Right ventricle myocardium inferior (tissue), 1 donor: Measurements from ENCODE around the gene ZNF805. TPM values are rescaled to one million over a fixed set of nuclear protein-coding genes. Genes with fewer than 3 reads are reported as not detected.
"Not testable (repeated sequence)": the region's sequence is repeated elsewhere in the genome, so short reads cannot be mapped to it uniquely, and the experiment has no call there.

Experiments used
- ATAC-seq: fragments of 200-7000 bp; cut with Tn5 transposase; one replicate; pipeline ENCODE4 v1.9.1; 2020; ENCODE audit warnings: mild to moderate bottlenecking, moderate library complexity
- DNase-seq: peaks from one replicate; pipeline ENCODE4 v3.0.0; 2021; ENCODE audit errors: missing footprints
- intact Hi-C: fragments of 100-400 bp; cut with DNase I; formaldehyde crosslinking; loops from one replicate; pipeline ENCODE4 v1.11.0; 2022
- total RNA-seq: library from RNA; stranded (reverse); fragmentation: NEBNext Ultra II Directional; extraction: Animal tissue kit (Norgen Biotek cat#: 25700); gene quantifications from one replicate; pipeline ENCODE4 v1.2.1, GENCODE V29; 2021
- donor health status: DM: no; HTN: yes; CAD: no; lungs with severe emphysema.

ZNF805 gene
- total RNA-seq, 1 donor from 2014 or later: 9.7 TPM

GRCh38 chr19:57253767-57254166 lies 13.3 kb downstream of the ZNF805 start:
- ATAC-seq, DNase-seq, intact Hi-C loops: not testable (repeated sequence)

GRCh38 chr19:57262044-57262443 lies 21.6 kb downstream of the ZNF805 start:
- intact Hi-C loops: no loop called here
- DNase-seq (no peak), ATAC-seq (no peak)

GRCh38 chr19:57263244-57263741 lies 22.9 kb downstream of the ZNF805 start:
- intact Hi-C loops: no loop called here
- ATAC-seq: no peak

GRCh38 chr19:57267291-57267690 lies 26.9 kb downstream of the ZNF805 start:
- intact Hi-C loops: no loop called here
- ATAC-seq (no peak), DNase-seq (no peak)

More at GRCh38 chr19:57263244-57263741, 22.9 kb downstream of the ZNF805 start:
- no peak for DNase-seq

GRCh38 chr19:57269515-57270250 lies 29.3 kb downstream of the ZNF805 start:
- DNase-seq (no peak), ATAC-seq (no peak)
- intact Hi-C loops: no loop called here

GRCh38 chr19:57271280-57271679 lies 30.8 kb downstream of the ZNF805 start:
- ATAC-seq: no peak
- intact Hi-C loops: no loop called here

GRCh38 chr19:57273014-57273413 lies 32.6 kb downstream of the ZNF805 start:
- DNase-seq (no peak), ATAC-seq (no peak)
- intact Hi-C loops: no loop called here

More at GRCh38 chr19:57271280-57271679, 30.8 kb downstream of the ZNF805 start:
- DNase-seq: no peak

GRCh38 chr19:57276430-57276829 lies 36.0 kb downstream of the ZNF805 start:
- intact Hi-C loops: no loop called here
- no peak for ATAC-seq
- no peak for DNase-seq

GRCh38 chr19:57278481-57278880 lies 38.0 kb downstream of the ZNF805 start:
- DNase-seq, intact Hi-C loops: not testable (repeated sequence)

GRCh38 chr19:57279418-57280164 lies 39.2 kb downstream of the ZNF805 start:
- DNase-seq (peak; percentile 94), ATAC-seq (peak; percentile 97)
- intact Hi-C loops: loop anchor here (1.0 to 5.0 kb wide), 4 partner anchors 39 to 87 kb away; partner anchors contain the start of genes ZNF264, ZNF543 and ZNF805

More at GRCh38 chr19:57278481-57278880, 38.0 kb downstream of the ZNF805 start:
- ATAC-seq: not testable (repeated sequence)

- intact Hi-C loops: loop anchor here (1.0 to 5.0 kb wide), 4 partner anchors 40 to 88 kb away; partner anchors contain the start of genes ZNF264, ZNF543 and ZNF805
- DNase-seq (peak; percentile 98), ATAC-seq (peak; percentile 98)
Measured at GRCh38 chr19:57280165-57280961, 39.9 kb downstream of the ZNF805 start, which contains the start of gene ZNF460. TSS of gene ZNF460 (plus strand) at chr19:57280485. CDS start at chr19:57280807, 322 bp downstream.

GRCh38 chr19:57280962-57281400 lies 40.5 kb downstream of the ZNF805 start:
- intact Hi-C loops: loop anchor here (1.0 to 5.0 kb wide), 4 partner anchors 40 to 89 kb away; partner anchors contain the start of genes ZNF264, ZNF543 and ZNF805
- DNase-seq (no peak), ATAC-seq (no peak)

- intact Hi-C loops: loop anchor here (5.0 kb wide), 1 partner anchor 90 kb away; the partner anchor contains the start of gene ZNF264
- ATAC-seq: no peak
Measured at GRCh38 chr19:57282011-57282643, 41.7 kb downstream of the ZNF805 start.

GRCh38 chr19:57288373-57288772 lies 47.9 kb downstream of the ZNF805 start:
- DNase-seq: no peak
- intact Hi-C loops: no loop called here

More at GRCh38 chr19:57282011-57282643, 41.7 kb downstream of the ZNF805 start:
- no peak for DNase-seq

GRCh38 chr19:57290970-57291369 lies 50.5 kb downstream of the ZNF805 start:
- ATAC-seq: no peak
- intact Hi-C loops: no loop called here

More at GRCh38 chr19:57288373-57288772, 47.9 kb downstream of the ZNF805 start:
- no peak for ATAC-seq

GRCh38 chr19:57292547-57292946 lies 52.1 kb downstream of the ZNF805 start:
- intact Hi-C loops: no loop called here
- ATAC-seq (no peak), DNase-seq (no peak)

More at GRCh38 chr19:57290970-57291369, 50.5 kb downstream of the ZNF805 start:
- no peak for DNase-seq

GRCh38 chr19:57293719-57294118 lies 53.3 kb downstream of the ZNF805 start:
- ATAC-seq (no peak), DNase-seq (no peak)
- intact Hi-C loops: no loop called here

- intact Hi-C loops: no loop called here
- ATAC-seq (peak; percentile 28), DNase-seq (no peak)
Measured at GRCh38 chr19:57302020-57302465, 61.6 kb downstream of the ZNF805 start.
